Endometrial microvascular endothelial cells (primary cell): ENCODE data around the gene ZNF585A. TPM values are rescaled to one million over a fixed set of nuclear protein-coding genes. Genes with fewer than 3 reads are reported as not detected.
"Not testable (repeated sequence)": the region's sequence is repeated elsewhere in the genome, so short reads cannot be mapped to it uniquely, and the experiment has no call there.

Source experiments
- in situ Hi-C: cut with HindIII; loops from 2 replicates; pipeline ENCODE4 v1.10.0; 2017; ENCODE audit warnings: low sequenced_read_pairs, low pct_unique_long_range_greater_than_20kb; ENCODE audit errors: inconsistent ontology term
- total RNA-seq: library from RNA; depleted of rRNA; stranded (reverse); fragments of >200 nt; gene quantifications from one replicate; pipeline ENCODE4 v1.2.3, GENCODE V29; 2015; ENCODE audit errors: inconsistent ontology term

ZNF585A gene
- total RNA-seq: 1.2 TPM

DNA sequence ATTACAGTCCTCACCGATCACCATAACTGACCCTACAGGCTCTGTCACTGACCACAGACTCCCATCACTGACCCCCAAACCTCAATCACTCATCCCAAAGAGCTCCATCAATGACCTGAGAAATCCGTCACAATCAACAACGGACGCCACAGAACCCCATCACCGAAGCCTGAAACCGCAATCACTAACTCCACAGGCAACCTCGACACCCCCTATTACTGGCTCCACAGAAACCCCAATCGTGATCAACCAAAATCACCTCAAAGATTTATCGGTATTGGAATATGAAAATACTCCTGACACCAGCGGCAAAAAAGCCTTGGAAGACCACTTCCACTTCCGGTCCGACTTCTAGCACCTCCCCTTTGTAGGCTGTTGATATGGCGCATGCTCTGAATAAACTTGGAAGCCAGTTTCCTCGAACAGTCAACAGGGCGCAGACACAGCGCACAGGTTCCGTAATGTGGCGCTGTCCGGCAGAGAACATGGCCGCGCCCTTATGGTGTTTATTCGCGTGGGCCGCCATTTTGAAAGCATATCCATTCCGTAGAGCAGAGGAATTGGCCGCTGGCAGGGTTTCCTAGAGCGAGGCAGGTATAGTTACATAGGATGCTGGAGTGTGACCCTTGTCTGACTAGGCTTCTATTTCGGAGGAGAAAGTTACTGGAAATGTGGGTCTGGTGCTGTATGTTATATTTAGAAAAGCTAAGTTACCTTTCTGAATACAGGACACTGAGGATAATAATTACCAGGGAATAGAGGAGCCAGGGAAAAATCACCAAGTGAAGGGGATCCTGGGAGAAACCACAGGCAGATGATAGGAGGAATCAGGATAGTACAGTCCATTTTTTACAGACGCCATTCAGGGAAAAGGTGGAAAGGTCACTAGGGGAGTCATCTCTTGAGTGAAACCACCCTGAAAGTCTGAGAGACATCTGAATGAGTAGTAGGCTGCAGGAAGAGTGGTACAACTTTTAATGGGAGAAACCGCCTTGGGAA, at the start of gene ZNF585A:
ZNF585A (minus strand) TSS at position 328 of the 999 bp plus-strand sequence. CDS start 2,785 bp downstream, outside the sequence.
- in situ Hi-C loops: no loop called here

DNA sequence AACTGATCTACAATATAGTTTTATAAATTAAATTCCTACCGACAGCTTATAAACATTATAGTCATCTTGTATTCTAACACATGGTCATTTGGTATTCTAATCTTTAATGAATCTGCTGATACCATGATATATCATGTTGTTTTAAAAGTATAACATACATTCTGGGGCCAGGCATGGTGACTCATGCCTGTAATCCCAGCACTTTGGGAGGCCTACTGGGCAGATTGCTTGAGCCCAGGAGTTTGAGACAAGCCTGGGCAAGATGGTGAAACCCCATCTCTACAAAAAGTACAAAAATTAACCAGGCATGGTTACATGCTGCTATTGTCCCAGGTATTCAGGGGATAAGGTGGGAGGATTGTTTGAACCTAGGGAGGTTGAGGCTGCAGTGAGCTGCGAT, 48.6 kb upstream of the ZNF585A start:
- in situ Hi-C loops: no loop called here

DNA sequence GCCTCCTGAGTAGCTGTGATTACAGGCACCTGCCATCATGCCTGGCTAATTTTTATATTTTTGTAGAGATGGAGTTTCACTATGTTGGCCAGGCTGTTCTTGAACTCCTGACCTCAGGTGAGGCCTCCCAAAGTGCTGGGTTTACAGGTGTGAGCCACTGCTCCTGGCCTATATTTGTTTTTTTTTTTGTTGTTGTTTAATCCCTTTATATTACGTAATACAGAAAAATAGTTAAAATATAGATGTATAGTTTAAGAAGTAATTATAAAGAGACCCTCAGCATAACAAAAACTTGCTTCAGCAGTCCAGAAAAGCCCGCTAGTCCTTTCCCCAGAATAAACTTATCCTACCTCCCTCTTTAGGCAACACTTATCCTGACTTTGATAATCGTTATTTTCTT, 47.9 kb upstream of the ZNF585A start:
- in situ Hi-C loops: no loop called here

DNA sequence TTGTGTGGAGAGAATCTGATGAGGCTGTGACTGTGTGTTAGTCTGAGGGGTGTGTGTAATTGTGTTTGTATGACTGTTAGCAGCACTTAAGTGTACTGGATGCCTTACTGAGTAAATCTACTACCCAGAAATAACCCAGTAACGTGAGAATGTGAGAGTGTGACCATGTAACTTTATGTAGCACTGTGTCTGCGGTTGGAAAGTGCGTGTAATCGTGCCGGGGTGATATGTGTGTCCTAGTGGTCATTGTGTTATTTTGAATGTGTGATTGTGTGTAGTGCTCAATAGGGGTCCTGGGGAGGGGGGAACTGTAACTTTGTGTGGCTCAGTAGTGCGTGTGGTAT, 46.1 kb upstream of the ZNF585A start:
- in situ Hi-C loops: no loop called here

DNA sequence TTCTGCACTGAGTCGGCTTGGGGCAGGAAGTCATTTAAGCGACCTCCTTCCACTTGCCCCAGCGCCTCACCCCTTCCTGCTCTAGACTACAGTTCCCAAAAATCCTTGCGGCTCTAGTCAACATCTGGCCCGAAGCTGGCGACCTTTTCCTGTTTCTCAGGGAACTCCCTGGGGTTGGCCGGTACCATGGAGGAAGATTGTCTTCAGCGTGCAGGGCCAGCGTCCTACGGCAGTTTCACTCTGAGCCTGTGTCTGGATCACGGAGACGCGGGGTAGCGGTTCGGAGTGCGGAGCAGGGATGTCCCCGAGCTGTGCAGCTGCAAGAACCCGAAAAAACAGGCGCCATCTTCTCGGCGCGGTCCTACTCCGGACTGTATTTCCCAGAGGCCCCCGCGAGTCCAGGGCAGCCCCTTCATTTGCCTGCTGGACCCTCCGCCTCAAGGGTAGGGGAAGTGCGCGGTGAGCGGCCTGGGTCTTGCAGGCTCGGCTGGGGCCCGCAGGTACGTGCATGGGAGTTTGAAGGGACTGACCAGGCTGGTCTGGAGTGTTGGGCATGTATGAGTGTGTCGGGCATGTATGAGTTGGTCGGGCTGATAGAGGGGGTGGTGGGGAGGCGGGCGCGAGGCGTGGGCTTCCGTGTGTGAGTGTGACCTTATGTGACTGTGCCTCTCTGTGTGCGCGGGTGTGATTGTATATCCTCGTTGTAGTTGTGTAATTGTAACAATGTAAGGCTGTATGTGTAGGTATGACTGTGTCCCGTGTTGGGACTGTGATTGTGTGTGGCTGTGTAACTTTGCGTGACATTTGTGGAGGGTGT, 45.5 kb upstream of the ZNF585A start, which contains the start of gene ZNF383:
ZNF383 (plus strand) TSS at position 440 of the 817 bp plus-strand sequence. CDS start 12,240 bp downstream, outside the sequence.
- in situ Hi-C loops: no loop called here

DNA sequence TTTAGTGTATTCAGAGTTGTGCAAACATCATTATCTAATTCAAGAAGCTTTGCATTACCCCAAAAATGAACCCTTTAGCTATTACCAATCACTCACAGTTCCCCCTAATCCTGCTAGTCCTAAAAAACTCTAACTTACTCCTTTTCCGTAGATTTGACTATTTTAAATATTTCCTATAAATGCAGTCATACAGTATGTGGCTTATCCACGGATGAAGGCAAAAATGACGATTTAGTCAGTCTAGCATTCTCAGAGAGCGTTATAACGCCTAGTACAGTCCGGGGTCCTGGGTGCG, 44.9 kb upstream of the ZNF585A start:
- in situ Hi-C loops: no loop called here

DNA sequence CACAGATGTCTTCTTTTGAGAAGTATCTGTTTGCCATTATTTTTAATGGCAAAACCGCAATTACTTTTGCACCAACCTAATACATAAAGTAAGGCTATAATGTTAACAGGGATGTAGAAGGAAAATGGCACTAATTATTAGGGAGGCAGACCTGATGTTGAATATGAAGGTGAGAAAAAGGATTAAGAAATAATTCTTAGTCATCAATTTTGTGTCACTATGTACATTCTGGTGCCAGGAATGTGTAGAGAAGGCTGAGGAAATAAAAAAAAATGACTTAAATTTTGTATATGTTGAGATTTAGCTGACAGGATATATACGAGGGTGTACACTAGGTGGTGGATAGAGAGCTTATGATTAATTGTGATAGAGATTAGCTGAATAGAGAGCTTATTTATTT, 25.3 kb upstream of the ZNF585A start:
- in situ Hi-C loops: no loop called here

DNA sequence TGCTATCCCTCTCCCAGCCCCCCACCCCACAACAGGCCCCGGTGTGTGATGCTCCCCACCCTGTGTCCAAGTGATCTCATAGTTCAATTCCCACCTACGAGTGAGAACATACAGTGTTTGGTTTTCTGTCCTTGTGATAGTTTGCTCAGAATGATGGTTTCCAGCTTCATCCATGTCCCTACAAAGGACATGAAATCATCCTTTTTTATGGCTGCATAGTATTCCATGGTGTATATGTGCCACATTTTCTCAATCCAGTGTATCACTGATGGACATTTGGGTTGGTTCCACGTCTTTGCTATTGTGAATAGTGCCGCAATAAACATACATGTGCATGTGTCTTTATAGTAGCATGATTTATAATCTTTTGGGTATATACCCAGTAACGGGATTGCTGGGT, 24.6 kb upstream of the ZNF585A start:
- in situ Hi-C loops: not testable (repeated sequence)

DNA sequence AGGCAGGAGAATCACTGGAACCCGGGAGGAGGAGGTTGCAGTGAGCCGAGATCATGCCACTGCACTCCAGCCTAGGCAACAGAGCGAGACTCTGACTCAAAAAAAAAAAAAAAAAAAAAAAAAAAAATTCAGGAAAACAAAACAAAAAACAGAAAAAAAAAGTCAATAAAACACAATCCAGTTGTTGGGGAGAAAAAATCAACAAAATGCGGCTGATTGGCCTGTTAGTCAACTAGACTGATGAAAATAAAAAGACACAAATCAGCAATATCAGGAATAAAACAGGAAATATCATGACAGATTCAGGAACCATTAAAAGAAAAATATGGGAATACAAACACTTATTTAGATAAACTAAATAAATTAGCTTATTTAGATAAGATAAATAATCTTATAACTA, 22.8 kb upstream of the ZNF585A start:
- in situ Hi-C loops: not testable (repeated sequence)

DNA sequence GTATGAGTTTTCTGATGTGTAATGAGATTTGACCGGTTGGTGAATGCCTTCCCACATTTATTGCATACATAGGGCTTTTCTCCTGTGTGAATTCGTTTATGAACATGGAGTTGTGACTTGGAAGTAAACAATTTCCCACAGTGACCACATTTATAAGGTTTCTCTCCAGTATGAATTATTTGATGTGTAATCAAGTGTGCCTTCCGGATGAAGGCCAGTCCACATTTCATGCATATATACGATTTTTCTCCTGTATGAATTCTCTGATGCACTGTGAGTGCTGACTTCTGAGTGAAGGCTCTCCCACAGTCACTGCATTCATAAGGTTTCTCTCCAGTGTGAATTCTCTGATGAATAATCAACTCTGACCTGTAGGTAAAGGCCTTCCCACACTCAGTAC, 13.6 kb upstream of the ZNF585A start:
- in situ Hi-C loops: not testable (repeated sequence)

DNA sequence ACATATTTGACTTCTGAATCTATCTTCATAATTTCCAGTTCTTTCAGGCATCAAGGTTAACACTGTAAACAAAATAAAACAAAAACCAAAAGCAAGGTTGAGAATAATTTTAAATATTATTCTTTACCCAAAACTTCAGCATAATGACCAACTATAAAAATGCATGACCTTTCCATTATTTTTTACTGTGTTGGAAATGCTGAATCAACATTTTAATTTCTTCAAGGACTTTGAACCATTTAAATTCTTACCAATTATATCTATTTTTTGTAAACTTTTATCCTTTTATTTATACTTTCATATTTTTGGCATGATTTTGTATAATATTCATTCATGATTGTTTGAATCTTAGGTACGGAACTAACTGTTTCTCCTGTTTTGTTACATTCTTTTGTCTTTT, 6.9 kb downstream of the ZNF585A start:
- in situ Hi-C loops: no loop called here

DNA sequence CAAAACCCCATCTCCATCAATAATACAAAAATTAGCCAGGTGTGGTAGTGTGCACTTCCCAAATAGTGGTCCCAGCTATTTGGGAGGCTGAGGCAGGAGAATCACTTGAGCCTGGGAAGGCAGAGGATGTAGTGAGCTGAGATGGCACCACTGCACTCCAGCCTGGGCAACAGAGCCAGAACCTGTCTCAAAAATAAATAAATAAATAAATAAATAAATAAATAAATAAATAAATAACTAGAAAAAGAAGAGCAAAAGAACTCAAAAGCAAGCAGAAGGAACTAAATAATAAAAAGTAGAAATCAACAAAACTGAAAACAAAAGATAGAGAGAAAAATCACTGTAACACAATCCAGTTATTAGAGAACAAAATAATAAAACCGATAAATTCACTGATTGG, 12.3 kb downstream of the ZNF585A start:
- in situ Hi-C loops: no loop called here

DNA sequence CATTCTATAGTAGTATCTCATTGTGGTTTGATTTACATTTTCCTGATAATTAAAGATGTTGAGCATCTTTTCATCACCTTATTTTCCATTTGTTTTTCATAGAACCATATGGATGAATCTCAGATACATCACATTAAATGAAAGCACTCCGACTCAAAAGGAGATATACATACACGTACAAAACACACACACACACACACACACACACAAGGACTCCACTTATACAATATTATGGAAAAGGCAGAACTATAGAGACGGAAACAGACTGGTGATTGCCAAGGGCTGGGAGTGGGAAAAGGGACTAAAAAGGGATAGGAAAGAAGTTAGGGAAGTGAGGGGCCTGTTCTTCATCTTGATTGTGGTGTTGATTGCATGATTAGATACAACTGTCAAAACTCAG, 24.3 kb downstream of the ZNF585A start:
- in situ Hi-C loops: no loop called here

DNA sequence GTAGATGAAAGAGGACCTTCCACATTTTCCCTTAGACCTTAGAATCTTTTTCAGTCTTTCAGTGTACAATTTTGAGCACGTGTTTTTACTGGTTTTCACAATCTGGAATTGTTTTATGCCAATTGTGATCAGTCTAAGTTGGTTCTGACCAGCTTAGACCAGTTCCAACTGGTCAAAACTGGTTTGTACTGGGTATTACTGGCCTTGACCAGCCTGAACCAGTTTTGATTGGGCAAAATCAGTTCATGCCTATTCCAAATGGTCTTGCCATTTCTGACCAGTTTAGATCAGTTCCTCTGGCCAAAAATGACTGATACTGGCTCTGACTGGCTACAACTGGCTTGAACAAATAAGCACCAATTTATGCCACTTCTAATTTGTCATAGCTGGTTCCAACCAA, 36.4 kb downstream of the ZNF585A start:
- in situ Hi-C loops: no loop called here

DNA sequence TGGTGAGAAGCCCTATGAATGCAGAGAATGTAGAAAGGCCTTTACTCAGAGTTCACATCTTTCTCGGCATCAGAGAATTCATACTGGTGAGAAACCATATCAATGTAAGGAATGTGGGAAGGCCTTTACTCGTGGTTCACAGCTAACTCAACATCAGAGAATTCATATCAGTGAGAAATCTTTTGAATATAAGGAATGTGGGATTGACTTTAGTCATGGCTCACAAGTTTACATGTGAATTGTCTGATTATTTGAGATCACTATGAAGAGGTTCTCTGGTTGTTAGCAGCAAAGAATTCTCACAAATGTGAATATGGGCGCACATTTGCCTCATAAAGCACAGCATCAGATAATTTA, 43.7 kb downstream of the ZNF585A start:
- in situ Hi-C loops: no loop called here

DNA sequence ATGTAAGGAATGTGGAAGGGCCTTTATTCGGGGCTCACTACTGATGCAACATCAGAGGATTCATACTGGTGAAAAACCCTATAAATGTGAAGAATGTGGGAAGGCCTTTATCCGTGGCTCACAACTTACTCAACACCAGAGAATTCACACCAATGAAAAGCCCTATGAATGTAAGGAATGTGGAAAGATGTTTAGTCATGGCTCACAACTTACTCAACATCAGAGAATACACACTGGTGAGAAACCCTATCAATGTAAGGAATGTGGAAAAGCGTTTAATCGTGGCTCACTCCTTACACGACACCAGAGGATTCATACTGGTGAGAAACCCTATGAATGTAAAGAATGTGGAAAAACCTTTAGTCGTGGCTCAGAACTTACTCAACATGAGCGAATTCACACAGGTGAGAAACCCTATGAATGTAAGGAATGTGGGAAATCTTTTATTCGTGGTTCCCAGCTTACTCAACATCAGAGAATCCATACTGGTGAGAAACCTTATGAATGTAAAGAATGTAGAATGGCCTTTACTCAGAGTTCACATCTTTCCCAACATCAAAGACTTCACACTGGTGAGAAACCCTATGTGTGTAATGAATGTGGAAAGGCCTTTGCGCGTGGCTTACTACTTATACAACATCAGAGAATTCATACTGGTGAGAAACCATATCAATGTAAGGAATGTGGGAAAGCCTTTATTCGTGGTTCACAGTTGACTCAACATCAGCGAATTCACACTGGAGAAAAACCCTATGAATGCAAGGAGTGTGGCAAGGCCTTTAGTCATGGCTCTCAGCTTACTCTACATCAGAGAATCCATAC, 44.3 kb downstream of the ZNF585A start:
- in situ Hi-C loops: no loop called here

DNA sequence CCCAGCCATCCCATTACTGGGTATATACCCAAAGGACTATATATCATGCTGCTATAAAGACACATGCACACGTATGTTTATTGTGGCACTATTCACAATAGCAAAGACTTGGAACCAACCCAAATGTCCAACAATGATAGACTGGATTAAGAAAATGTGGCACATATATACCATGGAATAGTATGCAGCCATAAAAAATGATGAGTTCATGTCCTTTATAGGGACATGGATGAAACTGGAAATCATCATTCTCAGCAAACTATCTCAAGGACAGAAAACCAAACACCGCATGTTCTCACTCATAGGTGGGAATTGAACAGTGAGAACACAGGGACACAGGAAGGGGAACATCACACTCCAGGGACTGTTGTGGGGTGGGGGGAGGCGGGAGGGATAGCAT, 50.4 kb downstream of the ZNF585A start:
- in situ Hi-C loops: not testable (repeated sequence)

DNA sequence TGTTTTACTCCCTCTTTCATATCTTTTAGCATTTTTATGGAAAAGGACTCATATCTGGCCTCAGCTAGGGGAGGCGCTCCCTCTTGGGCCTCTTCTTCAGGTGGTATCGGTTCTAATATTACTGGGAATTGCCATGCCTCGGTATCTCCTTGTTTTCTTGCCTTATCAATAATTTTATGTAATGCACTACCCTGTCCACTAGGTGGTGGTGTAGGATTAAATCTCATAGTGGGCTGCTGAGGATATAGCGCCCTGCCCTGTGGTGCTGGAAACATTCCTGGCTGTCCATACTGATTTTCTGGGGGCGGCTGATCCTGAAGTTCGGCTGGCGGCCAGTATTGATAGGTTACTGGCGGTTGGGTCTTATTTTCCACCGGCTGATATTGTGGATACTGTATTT, 58.5 kb downstream of the ZNF585A start:
- in situ Hi-C loops: no loop called here

DNA sequence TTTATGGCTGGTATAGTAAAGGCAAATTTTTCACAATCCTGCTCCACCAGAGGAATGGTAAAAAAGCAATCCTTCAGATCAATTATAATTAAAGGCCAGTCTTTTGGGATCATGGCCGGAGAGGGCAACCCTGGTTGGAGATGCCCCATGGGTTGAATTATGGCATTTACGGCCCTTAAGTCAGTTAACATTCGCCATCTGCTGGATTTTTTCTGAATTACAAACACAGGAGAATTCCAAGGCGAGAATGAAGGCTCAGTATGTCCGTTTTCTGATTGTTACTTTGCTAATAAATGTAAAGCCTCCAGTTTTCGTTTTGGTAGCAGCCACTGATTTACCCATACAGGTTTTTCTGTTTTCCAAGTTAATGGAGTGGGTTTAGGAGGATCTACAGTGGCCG, 60.7 kb downstream of the ZNF585A start:
- in situ Hi-C loops: not testable (repeated sequence)
